ENCODE data around the gene PCDH12.
"Not testable (repeated sequence)": the region's sequence is repeated elsewhere in the genome, so short reads cannot be mapped to it uniquely, and the experiment has no call there.

The PCDH12 gene

GRCh38 chr5:141940695-141941271 is 17.2 kb downstream of the PCDH12 start:
- no peak for DNase-seq (ENCODE audit: low spot score)

- no peak for DNase-seq (ENCODE audit: low spot score)
These were observed 22.5 kb downstream of the PCDH12 start for GRCh38 chr5:141935538-141935937.

DNA sequence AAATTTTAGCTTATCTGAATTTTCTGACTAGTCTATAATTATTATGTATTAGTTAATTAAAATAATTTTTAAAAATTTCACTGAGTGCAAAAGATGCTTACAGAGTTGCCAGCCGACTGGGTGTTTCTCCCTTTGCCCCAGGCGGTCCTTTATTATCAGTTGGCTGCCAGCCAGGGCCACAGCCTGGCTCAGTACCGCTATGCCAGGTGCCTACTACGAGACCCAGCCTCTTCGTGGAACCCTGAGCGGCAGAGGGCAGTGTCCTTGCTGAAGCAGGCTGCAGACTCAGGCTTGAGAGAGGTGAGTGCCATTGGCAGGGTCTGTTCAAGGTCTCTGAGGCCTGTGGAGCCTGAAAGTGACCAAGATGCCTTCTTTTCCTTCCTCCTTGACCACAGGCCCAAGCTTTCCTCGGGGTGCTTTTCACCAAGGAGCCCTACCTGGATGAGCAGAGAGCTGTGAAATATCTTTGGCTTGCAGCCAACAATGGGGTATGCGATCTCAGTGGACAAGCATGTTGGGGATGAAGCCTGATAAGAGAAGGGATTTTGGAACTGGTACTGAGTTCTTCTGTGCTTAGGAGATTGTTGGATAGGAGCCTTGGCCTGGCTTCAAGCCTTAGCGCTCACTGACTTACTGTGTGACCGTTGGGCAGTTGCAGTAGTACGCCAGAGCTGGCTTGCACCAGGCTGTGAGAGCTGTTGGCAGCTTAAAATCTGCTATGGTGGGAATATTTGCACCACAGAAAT is 23.7 kb downstream of the PCDH12 start:
- no peak for DNase-seq (ENCODE audit: low spot score)

DNA sequence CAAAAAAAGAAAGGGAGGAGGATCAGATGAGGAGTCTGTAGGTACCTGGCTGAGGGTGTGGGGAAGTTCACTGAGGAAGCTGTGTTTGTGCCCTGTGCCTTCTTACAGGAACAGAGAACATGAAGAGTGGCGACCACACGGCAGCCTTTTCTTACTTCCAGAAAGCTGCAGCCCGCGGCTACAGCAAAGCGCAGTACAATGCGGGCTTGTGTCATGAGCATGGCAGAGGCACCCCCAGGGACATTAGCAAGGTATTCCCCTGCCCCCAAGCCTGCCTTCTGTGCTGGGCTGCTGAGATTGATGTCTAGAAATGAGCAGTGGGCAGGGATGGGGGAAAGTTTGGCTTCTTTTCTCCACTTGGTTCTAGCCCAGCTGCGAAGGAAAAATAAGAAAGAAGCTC is 24.9 kb downstream of the PCDH12 start:
- DNase-seq (ENCODE audit: low spot score) = no peak

- no peak for DNase-seq (ENCODE audit: low spot score)
These were observed 26.3 kb downstream of the PCDH12 start for GRCh38 chr5:141931694-141932093.

GRCh38 chr5:141929398-141930058 is 28.5 kb downstream of the PCDH12 start:
- DNase-seq (ENCODE audit: low spot score) = no peak

DNA sequence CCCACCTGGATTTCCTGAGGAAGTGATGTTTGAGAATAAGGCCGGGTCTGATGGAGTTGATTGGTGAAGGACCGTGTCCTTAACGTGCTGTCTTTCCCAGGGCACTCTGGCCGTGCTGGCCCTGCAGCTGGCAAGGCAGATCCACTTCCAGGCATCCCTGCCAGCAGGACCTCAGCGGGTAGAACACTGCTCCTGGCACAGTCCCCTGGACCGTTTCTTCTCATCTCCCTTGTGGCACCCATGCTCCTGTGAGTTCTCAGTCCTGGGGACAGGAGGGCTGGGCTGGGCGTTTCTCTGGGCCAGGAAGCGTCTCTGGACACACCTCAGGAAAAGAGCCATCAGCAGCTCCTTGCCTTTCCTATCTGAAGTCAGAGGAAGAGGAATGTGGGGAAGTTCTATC is 30.0 kb downstream of the PCDH12 start:
- no peak for DNase-seq (ENCODE audit: low spot score)

- DNase-seq (ENCODE audit: low spot score) = no peak
These were observed 31.6 kb downstream of the PCDH12 start for GRCh38 chr5:141926434-141926833.

DNA sequence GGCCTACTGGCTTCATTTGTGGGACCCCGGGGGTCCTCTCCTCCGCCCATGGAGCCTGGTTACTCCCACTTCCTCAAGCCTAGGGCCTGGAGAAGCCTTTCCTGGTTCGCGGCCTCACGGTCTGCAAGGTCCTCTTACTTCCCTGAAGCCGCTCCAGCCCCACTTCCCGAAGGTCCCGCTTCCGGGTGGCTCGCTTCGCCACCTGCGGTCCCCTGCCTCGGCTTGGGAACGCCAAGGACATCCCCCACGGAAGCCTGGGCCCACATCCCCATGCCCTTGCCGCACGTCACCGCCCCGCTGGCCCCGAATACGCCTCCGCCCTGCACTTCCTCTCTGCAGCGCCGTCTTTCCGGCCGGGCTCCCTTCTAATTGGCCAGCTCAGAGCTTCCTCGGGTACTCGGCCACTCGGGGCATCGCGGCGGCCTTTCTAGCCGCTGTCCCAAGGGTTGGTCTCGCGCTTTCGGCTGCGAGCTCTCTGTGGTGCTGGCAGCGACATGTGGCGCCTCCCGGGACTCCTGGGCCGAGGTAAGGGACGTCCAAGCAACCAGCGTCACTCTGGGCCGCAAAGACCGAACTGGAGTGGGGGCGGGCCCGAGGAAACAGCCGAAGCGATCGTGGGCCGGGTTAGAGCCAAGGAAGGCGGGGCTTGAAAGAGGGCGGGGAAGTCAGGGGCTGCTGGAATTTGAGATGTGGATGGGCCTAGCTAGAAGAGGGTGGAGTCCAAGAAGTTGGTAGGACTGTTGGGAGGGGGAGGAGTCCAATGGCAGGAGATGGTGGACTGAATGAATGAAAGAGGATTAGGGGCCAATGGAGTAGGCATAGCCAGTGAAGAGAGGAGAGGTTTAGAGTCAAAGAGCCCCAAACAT is 34.3 kb downstream of the PCDH12 start, which contains the start of gene DELE1:
DELE1 (plus strand) TSS at position 424 of the 866 bp plus-strand sequence; CDS start at position 495, 71 bp downstream.
- DNase-seq (ENCODE audit: low spot score) = peak; percentile 94

DNA sequence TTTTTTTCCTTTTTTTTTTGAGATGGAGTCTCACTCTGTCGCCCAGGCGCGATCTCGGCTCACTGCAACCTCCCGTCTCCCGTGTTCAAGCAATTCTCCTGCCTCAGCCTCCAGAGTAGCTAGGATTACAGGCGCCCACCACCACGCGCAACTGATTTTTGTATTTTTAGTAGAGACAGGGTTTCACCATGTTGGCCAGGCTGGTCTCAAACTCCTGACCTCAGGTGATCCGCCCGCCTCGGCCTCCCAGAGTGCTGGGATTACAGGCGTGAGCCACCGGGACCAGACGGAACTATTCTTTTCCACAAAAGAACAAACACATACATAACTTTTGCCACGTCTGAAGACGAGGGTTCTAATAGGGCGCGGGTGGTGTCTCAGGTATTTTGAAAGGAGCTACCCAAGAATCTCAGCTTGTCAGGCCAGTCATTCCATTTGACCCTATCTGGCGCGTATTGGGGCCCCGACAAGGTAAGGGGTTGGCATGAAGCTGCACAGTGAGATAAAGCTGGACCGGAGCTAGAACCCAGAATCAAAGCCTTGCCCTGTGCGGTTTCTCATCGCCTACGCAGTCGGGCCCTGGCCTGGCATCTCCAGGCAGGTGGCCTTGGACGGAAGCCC is 35.1 kb downstream of the PCDH12 start:
- not testable (repeated sequence) for DNase-seq (ENCODE audit: low spot score)

DNA sequence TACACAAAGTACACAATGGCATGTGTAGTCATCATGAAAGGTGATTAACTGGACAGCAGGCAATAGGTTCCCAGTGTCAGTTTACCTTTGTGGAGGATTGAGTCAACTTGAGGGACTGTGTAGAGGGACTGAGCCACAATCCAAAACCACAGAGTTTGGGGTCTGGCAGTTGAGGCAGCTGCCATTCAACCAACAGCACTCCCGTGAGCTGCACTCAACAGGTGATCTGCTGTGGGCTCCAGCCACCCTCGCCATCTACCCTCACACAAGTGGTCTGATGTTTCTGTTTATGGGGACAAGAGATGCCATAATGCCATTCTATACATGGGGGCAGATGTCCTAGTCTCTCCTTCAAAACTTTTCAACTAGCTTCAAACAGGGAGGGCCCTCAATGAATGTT is 37.2 kb downstream of the PCDH12 start:
- DNase-seq (ENCODE audit: low spot score) = no peak

GRCh38 chr5:141919218-141920119 is 38.5 kb downstream of the PCDH12 start:
- DNase-seq (ENCODE audit: low spot score) = peak; percentile 21

- DNase-seq (ENCODE audit: low spot score) = no peak
These were observed 40.2 kb downstream of the PCDH12 start for GRCh38 chr5:141917760-141918159.

- no peak for DNase-seq (ENCODE audit: low spot score)
These were observed 41.5 kb downstream of the PCDH12 start for GRCh38 chr5:141916522-141916921.

DNA sequence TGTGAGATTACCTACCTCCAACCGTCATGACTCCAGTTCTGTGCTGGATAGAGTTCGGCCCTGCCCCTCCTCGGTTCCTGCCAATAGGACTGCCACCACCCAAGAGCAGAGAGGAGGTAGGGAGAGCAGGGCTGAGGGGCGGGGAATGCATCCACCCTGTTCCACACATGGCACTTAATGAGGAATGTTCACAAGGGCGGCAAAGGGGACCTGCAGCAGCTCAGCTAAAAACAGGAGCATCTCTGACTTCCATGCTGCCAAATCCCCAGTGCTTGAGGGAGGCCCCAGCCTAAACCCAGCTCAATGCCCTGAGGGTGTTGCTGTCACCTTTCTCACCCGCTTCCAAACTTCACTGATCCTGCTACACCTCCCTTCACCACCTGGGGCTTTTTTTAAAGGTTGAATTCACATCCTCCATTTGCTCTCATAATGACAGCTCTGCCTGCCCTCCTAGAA is 42.1 kb downstream of the PCDH12 start:
- no peak for DNase-seq (ENCODE audit: low spot score)

DNA sequence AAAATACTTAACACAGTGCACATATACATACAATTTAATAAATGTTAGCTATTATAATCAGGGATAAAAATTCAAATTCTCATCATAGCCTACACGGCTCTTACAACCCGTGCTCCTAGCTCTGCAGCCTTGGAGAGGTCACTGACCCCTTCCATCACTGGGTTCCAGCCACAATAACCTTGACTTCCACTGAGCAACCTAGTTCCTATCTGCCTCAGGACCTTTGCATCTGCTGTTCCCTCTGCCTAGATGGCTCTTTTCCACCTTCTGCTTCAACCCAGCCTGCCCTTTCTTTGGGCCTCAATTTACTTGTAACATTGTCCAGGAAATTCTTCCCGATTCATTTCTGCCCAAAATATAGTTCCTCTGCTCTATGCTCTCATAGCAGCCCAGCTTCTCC is 43.2 kb downstream of the PCDH12 start:
- no peak for DNase-seq (ENCODE audit: low spot score)

DNA sequence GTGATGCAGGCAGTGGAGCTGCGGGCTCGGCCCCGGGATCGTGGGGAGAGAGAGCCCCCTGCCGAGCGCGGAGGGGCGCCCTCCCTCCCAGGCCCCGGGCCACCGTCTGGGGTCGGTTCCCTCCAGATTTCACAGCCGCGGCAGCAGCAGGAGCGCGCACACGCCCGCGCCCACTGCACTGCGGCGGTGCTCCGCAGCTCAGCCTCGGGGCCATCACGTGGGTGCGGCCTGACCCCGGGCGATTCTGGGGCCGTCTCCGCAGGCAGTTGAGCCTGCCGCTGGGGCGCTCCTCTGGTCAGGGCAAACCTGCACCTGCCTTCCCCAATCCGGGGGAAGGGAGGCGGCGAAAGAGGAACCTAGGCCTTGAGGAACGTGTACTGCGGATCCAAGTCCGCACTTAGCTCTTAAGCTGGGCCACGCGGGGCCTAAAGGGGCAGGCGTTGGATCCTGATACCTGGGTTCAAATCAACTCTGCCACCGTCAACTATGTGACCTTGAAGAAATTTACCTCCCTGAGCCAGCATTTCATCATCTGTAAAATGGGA is 43.7 kb downstream of the PCDH12 start:
- no peak for DNase-seq (ENCODE audit: low spot score)

- DNase-seq (ENCODE audit: low spot score) = no peak
These were observed 44.3 kb downstream of the PCDH12 start for GRCh38 chr5:141913560-141914198.

- DNase-seq (ENCODE audit: low spot score) = no peak
These were observed 47.7 kb downstream of the PCDH12 start for GRCh38 chr5:141910271-141910673.

DNA sequence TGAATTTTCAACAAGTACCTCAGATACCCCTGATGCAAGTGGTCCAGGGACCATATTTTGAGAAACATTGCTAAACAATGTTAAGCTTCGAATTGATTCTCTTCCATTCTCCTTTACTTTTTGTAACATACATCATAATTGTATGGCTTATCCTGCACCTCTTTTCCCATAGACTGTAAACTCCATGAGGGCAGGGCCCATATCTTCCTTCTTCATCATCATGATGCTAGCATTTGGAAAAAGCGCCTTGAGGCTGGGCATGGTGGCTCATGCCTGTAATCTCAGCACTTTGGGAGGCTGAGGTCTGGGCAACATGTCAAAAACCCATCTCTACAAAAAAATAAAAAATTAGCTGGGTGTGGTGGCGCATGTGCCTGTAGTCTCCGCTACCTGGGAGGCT is 48.8 kb downstream of the PCDH12 start:
- DNase-seq (ENCODE audit: low spot score) = no peak

Measured in RKO (cell line).